ENCODE data around the gene CIB4.

DNA sequence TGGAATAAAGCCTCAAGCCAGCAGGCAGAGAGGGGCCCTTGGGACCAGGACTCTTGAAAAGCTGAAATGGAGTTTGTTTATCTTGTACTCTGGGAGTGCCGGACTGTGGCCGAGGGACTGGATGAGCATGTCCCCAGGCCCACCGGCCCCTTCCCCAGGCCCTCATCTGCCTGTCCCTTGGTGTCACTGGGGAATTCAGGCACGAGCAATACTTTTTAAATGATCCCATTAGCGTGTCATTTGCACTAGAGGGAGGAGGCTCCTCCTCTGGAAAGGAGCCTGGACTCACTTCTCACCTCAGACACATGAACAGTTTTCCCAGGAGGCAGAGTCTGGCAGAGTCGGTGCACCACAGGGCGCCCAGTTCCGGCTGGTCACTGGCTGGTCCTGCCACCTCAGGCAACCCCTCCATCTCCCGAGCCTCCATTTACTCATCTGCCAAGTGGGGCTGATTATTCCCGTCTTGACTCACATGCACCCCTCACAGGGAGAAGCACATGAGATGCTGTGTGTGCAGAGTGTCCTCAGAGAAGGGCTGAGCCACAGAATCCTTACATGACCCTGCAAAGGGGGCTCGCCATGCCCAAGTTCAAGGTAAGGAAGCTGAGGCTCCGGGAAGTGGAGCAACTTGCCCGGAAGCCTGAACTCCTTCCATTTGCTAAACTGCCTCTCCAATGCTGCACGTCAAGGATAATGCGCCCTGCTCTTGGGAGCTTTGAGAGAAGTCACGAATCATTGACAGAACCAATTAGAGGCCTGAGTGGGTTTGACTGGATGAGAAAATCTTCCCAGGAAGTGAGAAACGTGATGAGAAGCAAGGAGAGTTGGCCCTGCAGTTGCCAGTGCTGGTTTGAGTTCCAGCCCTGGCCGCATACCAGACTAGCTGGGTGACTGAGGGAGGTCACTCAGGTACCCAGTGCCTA lies 26.7 kb downstream of the CIB4 start:
- TF ChIP-seq ZNF274 (CRISPR knock-in tag; IDR thresholded peaks at IDR 0.05) (no peak), CBX5 (CRISPR knock-in tag; IDR thresholded peaks at IDR 0.05; ENCODE audit: borderline replicate concordance) (no peak), ATF7-NPFF (CRISPR knock-in tag; IDR thresholded peaks at IDR 0.05; ENCODE audit: low read depth) (no peak), GABPA (IDR thresholded peaks at IDR 0.05; ENCODE audit: low read depth, low read length) (no peak), GABPA (CRISPR knock-in tag; IDR thresholded peaks at IDR 0.05; ENCODE audit: low read depth) (no peak), PPARG (CRISPR knock-in tag; conservative IDR thresholded peaks at IDR 0.05) (no peak), ETV6 (CRISPR knock-in tag; conservative IDR thresholded peaks at IDR 0.05) (no peak), PHF21A (CRISPR knock-in tag; IDR thresholded peaks at IDR 0.05) (no peak)
- TF ChIP-seq, protein P1, sequence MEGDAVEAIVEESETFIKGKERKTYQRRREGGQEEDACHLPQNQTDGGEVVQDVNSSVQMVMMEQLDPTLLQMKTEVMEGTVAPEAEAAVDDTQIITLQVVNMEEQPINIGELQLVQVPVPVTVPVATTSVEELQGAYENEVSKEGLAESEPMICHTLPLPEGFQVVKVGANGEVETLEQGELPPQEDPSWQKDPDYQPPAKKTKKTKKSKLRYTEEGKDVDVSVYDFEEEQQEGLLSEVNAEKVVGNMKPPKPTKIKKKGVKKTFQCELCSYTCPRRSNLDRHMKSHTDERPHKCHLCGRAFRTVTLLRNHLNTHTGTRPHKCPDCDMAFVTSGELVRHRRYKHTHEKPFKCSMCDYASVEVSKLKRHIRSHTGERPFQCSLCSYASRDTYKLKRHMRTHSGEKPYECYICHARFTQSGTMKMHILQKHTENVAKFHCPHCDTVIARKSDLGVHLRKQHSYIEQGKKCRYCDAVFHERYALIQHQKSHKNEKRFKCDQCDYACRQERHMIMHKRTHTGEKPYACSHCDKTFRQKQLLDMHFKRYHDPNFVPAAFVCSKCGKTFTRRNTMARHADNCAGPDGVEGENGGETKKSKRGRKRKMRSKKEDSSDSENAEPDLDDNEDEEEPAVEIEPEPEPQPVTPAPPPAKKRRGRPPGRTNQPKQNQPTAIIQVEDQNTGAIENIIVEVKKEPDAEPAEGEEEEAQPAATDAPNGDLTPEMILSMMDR (CRISPR knock-in tag; IDR thresholded peaks at IDR 0.05): no peak

Data from HepG2 (cell line).